Ishikawa (cell line): ENCODE data around the gene MSH6.

ENCODE experiments used
- EP300 ChIP-seq: IDR thresholded peaks from 2 replicates; pipeline ENCODE4 v1.6.1; 2012; ENCODE audit warnings: borderline replicate concordance
- REST ChIP-seq: IDR thresholded peaks from 2 replicates; pipeline ENCODE4 v1.6.1; 2012; ENCODE audit warnings: low read depth, mild to moderate bottlenecking
- TCF12 ChIP-seq: IDR thresholded peaks from 2 replicates; pipeline ENCODE4 v1.6.1; 2012; ENCODE audit warnings: low read depth
- YY1 ChIP-seq: IDR thresholded peaks from 2 replicates; pipeline ENCODE4 v1.6.1; 2012; ENCODE audit warnings: low read depth

- TF ChIP-seq REST = no peak
- no peak for TF ChIP-seq TCF12
- TF ChIP-seq YY1 = no peak
- no peak for TF ChIP-seq EP300
Measured at GRCh38 chr2:47774567-47774966, 8.4 kb upstream of the MSH6 start.
